SU-DHL-6 (cell line): ENCODE results near the gene RASSF4.

Experiments
- H2AFZ ChIP-seq: fragments of 200-600 bp; sonication (generic); 2 replicates; pipeline ENCODE4 v1.6.1; 2014; ENCODE audit warnings: low read depth, mild to moderate bottlenecking, moderate library complexity, mixed read lengths, antibody characterized with exemption, low read length; ENCODE audit not compliant: severe bottlenecking
- H3F3A ChIP-seq: fragments of 200-600 bp; shearing (Covaris generic); 2 replicates; pipeline ENCODE4 v1.6.0; 2016; ENCODE audit warnings: antibody characterized with exemption, mild to moderate bottlenecking; ENCODE audit not compliant: insufficient read depth
- H3K27ac ChIP-seq: fragments of 200-600 bp; sonication (generic); 2 replicates; pipeline ENCODE4 v1.5.1; 2016; ENCODE audit warnings: low read depth, mild to moderate bottlenecking, low read length, moderate library complexity, mixed read lengths
- H3K27me3 ChIP-seq: fragments of 200-600 bp; sonication (generic), shearing (Covaris generic); 2 replicates; pipeline ENCODE4 v1.6.0; 2014; ENCODE audit warnings: mild to moderate bottlenecking, low read length
- H3K36me3 ChIP-seq: fragments of 200-600 bp; sonication (generic); 2 replicates; pipeline ENCODE4 v1.6.1; 2014; ENCODE audit warnings: mild to moderate bottlenecking, low read length, mixed read lengths
- H3K4me2 ChIP-seq: fragments of 300-600, 200-600 bp; shearing (Covaris generic), sonication (generic); 2 replicates; pipeline ENCODE4 v1.6.0; 2014; ENCODE audit warnings: low read length, low read depth, mild to moderate bottlenecking; ENCODE audit not compliant: poor library complexity, severe bottlenecking
- H3K4me3 ChIP-seq: fragments of 200-600 bp; sonication (generic); 2 replicates; pipeline ENCODE4 v1.5.1; 2014; ENCODE audit warnings: antibody characterized with exemption, low read length, mild to moderate bottlenecking, mixed read lengths; ENCODE audit not compliant: insufficient read depth, poor library complexity, severe bottlenecking
- H3K79me2 ChIP-seq: fragments of 200-600 bp; sonication (generic); 2 replicates; pipeline ENCODE4 v1.6.1; 2014; ENCODE audit warnings: mild to moderate bottlenecking, low read length, moderate library complexity; ENCODE audit not compliant: insufficient read depth
- H3K9ac ChIP-seq: fragments of 200-600 bp; sonication (generic); 2 replicates; pipeline ENCODE4 v1.7.0; 2014; ENCODE audit warnings: mild to moderate bottlenecking, low read length
- H3K9me2 ChIP-seq: fragments of 200-600 bp; sonication (generic); replicated peaks from 2 replicates; pipeline ENCODE4 v1.6.1; 2014; ENCODE audit warnings: low read length; ENCODE audit not compliant: insufficient read depth
- H3K9me3 ChIP-seq: fragments of 200-600 bp; sonication (generic); 2 replicates; pipeline ENCODE4 v1.6.1; 2014; ENCODE audit warnings: low read length, mixed read lengths; ENCODE audit not compliant: insufficient read depth
- H4K20me1 ChIP-seq: fragments of 200-600 bp; sonication (generic); 2 replicates; pipeline ENCODE4 v1.6.1; 2014; ENCODE audit warnings: low read depth, mild to moderate bottlenecking, antibody characterized with exemption, low read length, moderate library complexity, mixed read lengths
- CTCF ChIP-seq: fragments of 200-600 bp; sonication (generic); IDR thresholded peaks from one replicate; pipeline ENCODE4 v1.5.1; 2017; ENCODE audit warnings: antibody characterized with exemption, mild to moderate bottlenecking, low read length, moderate library complexity; ENCODE audit not compliant: insufficient read depth, poor library complexity, severe bottlenecking
- EZH2phosphoT487 ChIP-seq: fragments of 200-600 bp; sonication (generic), shearing (Covaris generic); conservative IDR thresholded peaks from 2 replicates; pipeline ENCODE4 v1.6.1; 2018; ENCODE audit warnings: mild to moderate bottlenecking, antibody characterized with exemption, low read length, moderate library complexity, mixed read lengths

Gene RASSF4

GRCh38 chr10:44922796-44923545 is 36.6 kb upstream of the RASSF4 start:
- Histone ChIP-seq H3K9me2 (no peaks in the 10 kb centered on the region), H3K4me2 (no peak overlapping the region), H3K79me2 (no peaks in the 10 kb centered on the region), H3F3A (no peaks in the 10 kb centered on the region), H3K9ac (no peak overlapping the region), H3K4me3 (no peak overlapping the region), H4K20me1 (no peaks in the 10 kb centered on the region), H3K9me3 (no peaks in the 10 kb centered on the region), H3K27ac (no peak overlapping the region), H2AFZ (no peak overlapping the region), H3K36me3 (no peaks in the 10 kb centered on the region), H3K27me3 (no peaks in the 10 kb centered on the region)
- TF ChIP-seq CTCF (no peak), EZH2phosphoT487 (no peak)

GRCh38 chr10:44923611-44924010 is 36.0 kb upstream of the RASSF4 start:
- no peak for TF ChIP-seq CTCF
- TF ChIP-seq EZH2phosphoT487 = no peak
- Histone ChIP-seq H3K36me3 (no peaks in the 10 kb centered on the region), H3K9me3 (no peaks in the 10 kb centered on the region), H3K27me3 (no peaks in the 10 kb centered on the region), H3K79me2 (no peaks in the 10 kb centered on the region), H2AFZ (no peak overlapping the region), H3K27ac (no peak overlapping the region), H4K20me1 (no peaks in the 10 kb centered on the region), H3K9ac (no peak overlapping the region), H3K9me2 (no peaks in the 10 kb centered on the region), H3K4me2 (no peak overlapping the region), H3F3A (no peaks in the 10 kb centered on the region), H3K4me3 (no peak overlapping the region)

GRCh38 chr10:44924261-44925040 is 35.2 kb upstream of the RASSF4 start:
- Histone ChIP-seq H3K27ac (no peak overlapping the region), H2AFZ (no peak overlapping the region), H3K27me3 (no peaks in the 10 kb centered on the region), H3F3A (no peaks in the 10 kb centered on the region), H3K79me2 (no peaks in the 10 kb centered on the region), H4K20me1 (no peaks in the 10 kb centered on the region), H3K9ac (no peak overlapping the region), H3K4me2 (no peak overlapping the region), H3K9me2 (no peaks in the 10 kb centered on the region), H3K4me3 (no peak overlapping the region), H3K36me3 (no peaks in the 10 kb centered on the region), H3K9me3 (no peaks in the 10 kb centered on the region)
- TF ChIP-seq EZH2phosphoT487 (no peak), CTCF (no peak)
